CD4-positive, alpha-beta T cell (primary cell): ENCODE results near the gene SCN3A. TPM values are rescaled to one million over a fixed set of nuclear protein-coding genes. Genes with fewer than 3 reads are reported as not detected.

Experiments
- ATAC-seq: fragments of 200-7000 bp; cut with Tn5 transposase; one replicate; pipeline ENCODE4 v1.10.0; 2022; ENCODE audit warnings: mild to moderate bottlenecking; ENCODE audit not compliant: poor library complexity
- CTCF ChIA-PET: fragments of 350-600 bp; sonication (Branson Sonifier 250); formaldehyde crosslinking; loops from one replicate; lab custom pipeline; 2021; ENCODE audit warnings: antibody characterized with exemption, inconsistent platforms; lab: Charles Lee
- POLR2A ChIA-PET: fragments of 350-600 bp; sonication (Branson Sonifier 250); formaldehyde crosslinking; loops from one replicate; lab custom pipeline; 2021; ENCODE audit warnings: antibody characterized with exemption, inconsistent platforms; lab: Charles Lee
- DNase-seq, 14 experiments: peaks; one replicate each; pipeline ENCODE4 v3.0.0-alpha.2; 2013 to 2020; ENCODE audit warnings: mixed read lengths in 2 of 14
- H3K27ac ChIP-seq, 2 donors: one replicate each; pipeline versions ENCODE4 v1.5.1 to v1.7.0; 2013; ENCODE audit warnings: low read length in 2 of 2, low read depth in 1 of 2, mild to moderate bottlenecking in 1 of 2
- H3K27me3 ChIP-seq, 2 experiments: 1 replicate in 1 of 2; 2 replicates in 1 of 2; pipeline versions ENCODE4 v1.6.1 to v1.7.0; 2013; ENCODE audit warnings: low read length in 2 of 2, control low read depth in 1 of 2, mild to moderate bottlenecking in 1 of 2, moderate library complexity in 1 of 2; ENCODE audit not compliant: insufficient read depth in 2 of 2, control insufficient read depth in 1 of 2
- H3K36me3 ChIP-seq: one replicate; pipeline ENCODE4 v1.6.1; 2013; ENCODE audit warnings: low read length, control low read depth; ENCODE audit not compliant: insufficient read depth
- H3K4me1 ChIP-seq: one replicate; pipeline ENCODE4 v1.6.1; 2013; ENCODE audit warnings: low read length, control low read depth; ENCODE audit not compliant: insufficient read depth
- H3K4me3 ChIP-seq: one replicate; pipeline ENCODE4 v1.5.1; 2013; ENCODE audit warnings: mild to moderate bottlenecking, low read length, moderate library complexity
- H3K9me3 ChIP-seq, 2 experiments: 1 replicate in 1 of 2; 2 replicates in 1 of 2; pipeline versions ENCODE4 v1.6.1 to v1.7.0; 2013; ENCODE audit warnings: low read length in 2 of 2, mild to moderate bottlenecking in 2 of 2, control low read depth in 1 of 2, moderate library complexity in 1 of 2; ENCODE audit not compliant: control insufficient read depth in 1 of 2, insufficient read depth in 1 of 2
- H3K27ac Mint-ChIP-seq: one replicate; pipeline ENCODE4 v1.8.0; 2020; ENCODE audit warnings: mixed read lengths
- H3K27me3 Mint-ChIP-seq: one replicate; pipeline ENCODE4 v1.8.0; 2021; ENCODE audit warnings: mixed read lengths
- H3K36me3 Mint-ChIP-seq: one replicate; pipeline ENCODE4 v1.8.0; 2021; ENCODE audit warnings: low read depth, mixed read lengths
- H3K4me1 Mint-ChIP-seq: one replicate; pipeline ENCODE4 v1.8.0; 2021; ENCODE audit warnings: low read depth, mixed read lengths
- H3K4me3 Mint-ChIP-seq: one replicate; pipeline ENCODE4 v1.8.0; 2020; ENCODE audit warnings: mild to moderate bottlenecking, mixed read lengths
- H3K9me3 Mint-ChIP-seq: one replicate; pipeline ENCODE4 v1.8.0; 2020; ENCODE audit warnings: mixed read lengths
- intact Hi-C, 2 experiments: fragments of 100-400 bp; cut with DNase I in 1 of 2; cut with micrococcal nuclease in 1 of 2; formaldehyde crosslinking; loops; one replicate each; pipeline versions ENCODE4 v1.15.1 to v1.9.0; 2023 to 2025; cut with DNase I, micrococcal nuclease
- total RNA-seq, 174 experiments: library from RNA in 2 of 174; stranded (reverse) in 2 of 174; gene quantifications; one replicate each; pipeline ENCODE4 v1.2.3 and lab custom pipeline; 2021 to 2026
- TF ChIP-seq, protein P1 (sequence below): fragments of 200-600 bp; IDR thresholded peaks from one replicate; pipeline ENCODE4 v1.8.0; 2022; ENCODE audit warnings: antibody characterized with exemption, mild to moderate bottlenecking

Gene SCN3A
- total RNA-seq, 2 experiments from 2014 or later: not detected

DNA sequence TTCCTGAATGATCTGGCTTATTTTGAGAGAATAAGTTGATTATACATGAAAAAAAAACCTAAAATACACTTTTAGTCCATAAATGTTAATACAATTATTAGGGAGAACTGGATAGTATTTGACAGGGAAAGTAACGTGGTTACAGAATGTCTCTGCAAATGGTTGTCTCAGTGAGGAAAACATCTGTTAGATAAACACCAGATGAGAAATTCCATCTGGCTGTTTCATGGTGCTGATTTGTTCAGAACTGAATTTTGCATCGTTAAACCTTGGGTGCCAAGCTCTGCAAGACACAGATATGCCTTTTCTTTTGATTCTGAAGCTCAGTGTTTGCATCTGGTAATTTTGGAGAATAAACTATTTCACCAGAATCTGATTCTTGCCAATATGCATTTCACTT is 90.4 kb downstream of the SCN3A start:
- ChIA-PET POLR2A (no interaction called here), CTCF (no interaction called here)
- Histone ChIP-seq H3K27me3 (no peaks in the 10 kb centered on the region), H3K36me3 (no peaks in the 10 kb centered on the region), H3K4me3 (no peak overlapping the region), H3K9me3 (no peaks in the 10 kb centered on the region), H3K4me1 (no peaks in the 10 kb centered on the region), H3K27ac (no peak overlapping the region)
- Mint-ChIP-seq H3K4me3 (no peak overlapping the region), H3K36me3 (no peaks in the 10 kb centered on the region), H3K27ac (no peak overlapping the region), H3K4me1 (no peaks in the 10 kb centered on the region), H3K27me3 (no peaks in the 10 kb centered on the region), H3K9me3 (no peaks in the 10 kb centered on the region)
- intact Hi-C loops: no loop called here
- no peak for DNase-seq
- no peak for ATAC-seq
- TF ChIP-seq, protein P1, sequence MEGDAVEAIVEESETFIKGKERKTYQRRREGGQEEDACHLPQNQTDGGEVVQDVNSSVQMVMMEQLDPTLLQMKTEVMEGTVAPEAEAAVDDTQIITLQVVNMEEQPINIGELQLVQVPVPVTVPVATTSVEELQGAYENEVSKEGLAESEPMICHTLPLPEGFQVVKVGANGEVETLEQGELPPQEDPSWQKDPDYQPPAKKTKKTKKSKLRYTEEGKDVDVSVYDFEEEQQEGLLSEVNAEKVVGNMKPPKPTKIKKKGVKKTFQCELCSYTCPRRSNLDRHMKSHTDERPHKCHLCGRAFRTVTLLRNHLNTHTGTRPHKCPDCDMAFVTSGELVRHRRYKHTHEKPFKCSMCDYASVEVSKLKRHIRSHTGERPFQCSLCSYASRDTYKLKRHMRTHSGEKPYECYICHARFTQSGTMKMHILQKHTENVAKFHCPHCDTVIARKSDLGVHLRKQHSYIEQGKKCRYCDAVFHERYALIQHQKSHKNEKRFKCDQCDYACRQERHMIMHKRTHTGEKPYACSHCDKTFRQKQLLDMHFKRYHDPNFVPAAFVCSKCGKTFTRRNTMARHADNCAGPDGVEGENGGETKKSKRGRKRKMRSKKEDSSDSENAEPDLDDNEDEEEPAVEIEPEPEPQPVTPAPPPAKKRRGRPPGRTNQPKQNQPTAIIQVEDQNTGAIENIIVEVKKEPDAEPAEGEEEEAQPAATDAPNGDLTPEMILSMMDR: no peak

DNA sequence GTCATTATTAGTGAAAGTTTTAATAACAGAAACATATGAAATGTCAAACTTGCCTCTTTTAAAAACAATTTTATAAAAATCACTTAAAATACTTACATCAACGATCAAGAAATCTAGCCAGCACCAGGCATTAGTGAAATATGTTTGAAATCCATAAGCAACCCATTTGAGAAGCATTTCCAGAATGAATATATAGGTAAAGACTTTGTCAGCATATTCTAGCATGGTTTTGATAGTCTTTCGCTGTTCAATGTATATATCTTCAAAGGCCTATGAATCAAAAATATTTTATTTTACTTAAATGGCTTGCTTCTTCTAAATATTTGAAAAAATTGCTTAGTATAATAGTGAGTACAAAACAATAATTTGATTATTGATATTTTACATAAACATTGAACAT is 91.1 kb downstream of the SCN3A start:
- no peak overlapping the region for H3K4me3 Mint-ChIP-seq
- ATAC-seq: no peak
- Histone ChIP-seq H3K4me3 (no peak overlapping the region), H3K27me3 (no peaks in the 10 kb centered on the region), H3K9me3 (no peaks in the 10 kb centered on the region), H3K27ac (no peak overlapping the region), H3K36me3 (no peaks in the 10 kb centered on the region), H3K4me1 (no peaks in the 10 kb centered on the region)
- H3K27me3 Mint-ChIP-seq: no peaks in the 10 kb centered on the region
- POLR2A ChIA-PET: no interaction called here
- CTCF ChIA-PET: no interaction called here
- TF ChIP-seq, protein P1: no peak
- no peaks in the 10 kb centered on the region for H3K36me3 Mint-ChIP-seq
- intact Hi-C loops: no loop called here
- H3K4me1 Mint-ChIP-seq: no peaks in the 10 kb centered on the region
- H3K27ac Mint-ChIP-seq: no peak overlapping the region
- DNase-seq: no peak
- no peaks in the 10 kb centered on the region for H3K9me3 Mint-ChIP-seq

DNA sequence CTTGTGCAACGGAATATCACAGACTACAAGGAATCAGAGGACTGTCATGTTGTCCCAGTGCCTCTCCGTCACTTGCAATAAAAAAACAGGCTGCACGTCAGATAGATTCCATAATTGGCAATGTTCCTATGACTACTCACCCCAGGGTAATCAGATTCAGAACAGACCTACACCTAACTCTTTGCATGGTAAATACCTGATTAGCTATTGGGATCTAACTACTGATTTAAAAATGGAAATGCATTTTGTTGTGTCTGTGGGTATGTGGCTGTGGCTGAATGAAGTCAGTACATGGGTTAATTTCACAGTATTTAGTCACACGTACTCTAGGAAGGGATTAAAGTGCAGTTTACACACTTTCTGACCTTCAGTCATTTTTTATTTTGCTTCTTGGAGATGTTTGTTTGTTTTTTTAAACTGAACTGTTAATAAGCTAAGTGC is 91.7 kb downstream of the SCN3A start:
- Histone ChIP-seq H3K4me1 (no peaks in the 10 kb centered on the region), H3K27ac (no peak overlapping the region), H3K36me3 (no peaks in the 10 kb centered on the region), H3K4me3 (no peak overlapping the region), H3K27me3 (no peaks in the 10 kb centered on the region), H3K9me3 (no peaks in the 10 kb centered on the region)
- intact Hi-C loops: no loop called here
- CTCF ChIA-PET: no interaction called here
- TF ChIP-seq, protein P1: no peak
- no peaks in the 10 kb centered on the region for H3K9me3 Mint-ChIP-seq
- POLR2A ChIA-PET: no interaction called here
- no peaks in the 10 kb centered on the region for H3K27me3 Mint-ChIP-seq
- H3K4me3 Mint-ChIP-seq: no peak overlapping the region
- ATAC-seq (no peak), DNase-seq (no peak)
- no peaks in the 10 kb centered on the region for H3K36me3 Mint-ChIP-seq
- no peaks in the 10 kb centered on the region for H3K4me1 Mint-ChIP-seq
- no peak overlapping the region for H3K27ac Mint-ChIP-seq
